Mucosa of descending colon (tissue), 3 donors: ENCODE data around the gene BPIFB2. TPM values are rescaled to one million over a fixed set of nuclear protein-coding genes. Genes with fewer than 3 reads are reported as not detected.

Experiments
- ATAC-seq: fragments of 200-7000 bp; cut with Tn5 transposase; one replicate; pipeline ENCODE4 v1.9.1; 2020; ENCODE audit warnings: mild to moderate bottlenecking, moderate library complexity
- DNase-seq, 3 donors: peaks; one replicate each; pipeline ENCODE4 v3.0.0-alpha.2; 2020
- H3K36me3 ChIP-seq: fragments of 200-600 bp; one replicate; pipeline ENCODE4 v1.8.0; 2021; ENCODE audit warnings: low read depth, mild to moderate bottlenecking
- H3K4me1 ChIP-seq: fragments of 200-600 bp; one replicate; pipeline ENCODE4 v1.8.0; 2021; ENCODE audit warnings: low read depth, mild to moderate bottlenecking
- H3K4me3 ChIP-seq: fragments of 200-600 bp; one replicate; pipeline ENCODE4 v1.8.0; 2021; ENCODE audit warnings: mild to moderate bottlenecking
- H3K9me3 ChIP-seq: fragments of 200-600 bp; one replicate; pipeline ENCODE4 v1.8.0; 2021; ENCODE audit warnings: mild to moderate bottlenecking
- CTCF ChIP-seq: fragments of 200-600 bp; IDR thresholded peaks from one replicate; pipeline ENCODE4 v1.8.0; 2022; ENCODE audit warnings: antibody characterized with exemption, mild to moderate bottlenecking
- intact Hi-C, 2 donors: fragments of 100-400 bp; cut with DNase I in 1 of 2; cut with micrococcal nuclease in 1 of 2; formaldehyde crosslinking; loops; one replicate each; pipeline versions ENCODE4 v1.11.0 to v1.11.1; 2022; cut with DNase I, micrococcal nuclease
- total RNA-seq, 3 donors: library from RNA; stranded (reverse); fragmentation: NEBNext Ultra II Directional in 2 of 3; extraction: Animal tissue kit (Norgen Biotek cat#: 25700) in 2 of 3; gene quantifications; one replicate each; pipeline versions ENCODE4 v1.2.1 to v1.2.4, GENCODE V29; 2021 to 2023
- donor health status: DM: no; HTN: no; CAD: no; lungs with moderate emphysema.
- donor health status: DM: no; HTN: no; CAD: no.
- donor health status: DM: no; HTN: yes; CAD: no.

Gene BPIFB2
- total RNA-seq, 3 donors from 2014 or later = not detected

GRCh38 chr20:33009214-33010132 lies 2.0 kb downstream of the BPIFB2 start:
- no peak for TF ChIP-seq CTCF
- Histone ChIP-seq H3K36me3 (no peaks in the 10 kb centered on the region), H3K4me1 (no peaks in the 10 kb centered on the region), H3K9me3 (no peaks in the 10 kb centered on the region), H3K4me3 (no peak overlapping the region)
- intact Hi-C loops = no loop called here
- DNase-seq (no peak), ATAC-seq (no peak)

- ATAC-seq = no peak
- H3K9me3 ChIP-seq = no peaks in the 10 kb centered on the region
- DNase-seq = no peak
- no peak overlapping the region for H3K4me3 ChIP-seq
- intact Hi-C loops = no loop called here
- no peaks in the 10 kb centered on the region for H3K4me1 ChIP-seq
- TF ChIP-seq CTCF = no peak
- H3K36me3 ChIP-seq = no peaks in the 10 kb centered on the region
Measured at GRCh38 chr20:33010133-33010504, 2.6 kb downstream of the BPIFB2 start.

GRCh38 chr20:33010674-33011449 lies 3.4 kb downstream of the BPIFB2 start:
- no peak for TF ChIP-seq CTCF
- Histone ChIP-seq H3K9me3 (no peaks in the 10 kb centered on the region), H3K4me1 (no peaks in the 10 kb centered on the region), H3K36me3 (no peaks in the 10 kb centered on the region), H3K4me3 (no peak overlapping the region)
- intact Hi-C loops = no loop called here
- no peak for DNase-seq
- no peak for ATAC-seq

- DNase-seq (no peak), ATAC-seq (no peak)
- no peak for TF ChIP-seq CTCF
- Histone ChIP-seq H3K9me3 (no peaks in the 10 kb centered on the region), H3K4me1 (no peaks in the 10 kb centered on the region), H3K36me3 (no peaks in the 10 kb centered on the region), H3K4me3 (no peak overlapping the region)
- intact Hi-C loops = no loop called here
Measured at GRCh38 chr20:33012327-33013189, 5.1 kb downstream of the BPIFB2 start.

- Histone ChIP-seq H3K9me3 (no peaks in the 10 kb centered on the region), H3K4me3 (no peak overlapping the region), H3K36me3 (no peaks in the 10 kb centered on the region), H3K4me1 (no peaks in the 10 kb centered on the region)
- ATAC-seq (no peak), DNase-seq (no peak)
- intact Hi-C loops = no loop called here
- no peak for TF ChIP-seq CTCF
Measured at GRCh38 chr20:33013701-33014326, 6.3 kb downstream of the BPIFB2 start.
